HG03565 (cell line): ENCODE results near the gene SPECC1L.

ENCODE experiments used
- ATAC-seq: cut with Tn5 transposase; IDR thresholded peaks from one replicate; pipeline ENCODE4 v1.9.1; 2021; ENCODE audit warnings: mild to moderate bottlenecking, moderate library complexity; ENCODE audit not compliant: unreplicated experiment

The SPECC1L gene

GRCh38 chr22:24424901-24425775, 154.5 kb downstream of the SPECC1L start:
- no peak for ATAC-seq

DNA sequence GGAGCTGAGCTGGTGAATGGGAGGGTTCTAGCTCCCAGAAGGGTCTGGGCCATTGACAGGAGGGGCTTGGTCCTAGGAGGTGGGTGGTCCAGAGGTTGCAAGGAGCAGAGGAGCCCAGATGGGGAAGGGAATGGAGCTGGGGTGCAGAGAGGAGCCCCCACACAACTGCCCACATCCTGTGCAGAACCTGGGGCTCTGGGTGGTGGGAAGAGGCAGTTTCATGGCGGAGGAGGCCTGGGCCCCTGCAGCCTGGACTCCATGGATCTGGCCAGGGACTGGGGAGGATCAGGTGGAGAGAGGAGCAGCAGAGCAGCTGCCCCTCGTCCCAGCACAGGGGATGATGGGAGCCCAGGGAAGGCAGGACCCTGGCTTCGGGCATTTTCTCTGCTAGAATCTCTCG, 155.8 kb downstream of the SPECC1L start:
- no peak for ATAC-seq

DNA sequence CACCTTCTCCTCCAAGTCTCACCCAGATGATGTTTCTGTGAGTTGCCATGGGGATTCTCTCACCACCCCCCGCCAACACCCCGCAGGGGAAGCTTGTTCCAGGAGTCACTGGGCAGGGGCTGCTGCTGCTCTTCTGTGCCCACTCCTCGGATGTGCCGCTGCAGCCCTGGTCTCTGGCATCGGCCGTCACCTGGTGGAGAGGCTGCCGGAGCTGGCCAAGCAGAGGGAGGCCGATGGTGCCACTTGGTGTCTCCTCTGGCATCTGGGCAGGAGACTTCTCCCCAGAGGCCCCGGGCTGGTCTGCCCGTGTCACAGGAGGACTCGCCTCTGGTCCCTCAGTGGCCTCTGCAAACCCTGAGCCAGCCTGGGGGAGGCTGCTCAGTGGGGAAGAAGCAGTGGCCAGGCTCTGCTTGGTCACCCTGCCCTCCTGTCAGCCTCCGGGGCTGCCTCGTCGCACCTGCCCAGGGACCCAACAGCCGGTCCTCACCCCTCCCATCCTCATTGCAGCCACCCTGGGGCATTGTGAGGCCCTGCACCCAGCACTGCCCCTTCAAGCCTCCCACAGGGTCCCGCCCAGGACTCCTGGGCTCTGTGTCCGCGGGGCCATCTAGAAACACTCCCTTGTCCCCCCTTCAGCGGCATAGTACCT, 156.3 kb downstream of the SPECC1L start:
- ATAC-seq = no peak

- no peak for ATAC-seq
These were observed 157.0 kb downstream of the SPECC1L start, which contains the start of gene ADORA2A for GRCh38 chr22:24427500-24428164. TSS of gene ADORA2A (plus strand) at chr22:24427599. CDS start at chr22:24433405, 5,806 bp downstream.

DNA sequence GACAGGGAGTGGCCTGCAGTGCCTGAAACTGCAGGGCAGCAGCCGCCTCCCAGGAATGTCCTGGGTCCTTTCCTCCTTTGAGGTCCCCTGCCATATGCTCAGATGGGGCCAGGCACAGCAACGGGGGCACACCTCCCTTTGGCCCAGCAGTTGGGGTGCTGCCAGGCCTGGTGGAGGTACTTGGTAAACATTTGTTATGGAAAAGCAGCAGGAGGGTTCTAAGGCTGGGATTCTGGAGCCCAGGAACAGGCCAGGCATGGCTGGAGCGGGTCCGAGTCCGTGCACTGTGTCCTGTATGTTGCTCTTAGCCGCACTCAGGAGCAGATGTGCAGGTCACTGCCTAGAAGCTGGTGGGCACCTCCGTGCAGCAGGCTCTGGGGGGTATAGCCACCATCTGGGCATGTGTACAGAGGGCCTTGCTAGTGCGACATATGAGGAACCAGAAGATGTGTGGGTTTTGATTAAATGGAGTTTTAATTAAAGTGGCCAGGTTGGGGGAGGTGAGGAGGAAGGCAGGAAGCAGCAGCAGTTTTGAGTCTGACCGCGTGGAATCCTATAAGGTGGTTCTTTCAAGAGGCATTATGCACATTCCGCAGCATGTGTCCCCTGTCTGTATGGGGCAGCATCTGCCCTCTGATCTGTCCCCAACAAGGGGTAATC, 158.2 kb downstream of the SPECC1L start:
- ATAC-seq = no peak

- ATAC-seq = no peak
These were observed 159.1 kb downstream of the SPECC1L start for GRCh38 chr22:24429411-24430365.

DNA sequence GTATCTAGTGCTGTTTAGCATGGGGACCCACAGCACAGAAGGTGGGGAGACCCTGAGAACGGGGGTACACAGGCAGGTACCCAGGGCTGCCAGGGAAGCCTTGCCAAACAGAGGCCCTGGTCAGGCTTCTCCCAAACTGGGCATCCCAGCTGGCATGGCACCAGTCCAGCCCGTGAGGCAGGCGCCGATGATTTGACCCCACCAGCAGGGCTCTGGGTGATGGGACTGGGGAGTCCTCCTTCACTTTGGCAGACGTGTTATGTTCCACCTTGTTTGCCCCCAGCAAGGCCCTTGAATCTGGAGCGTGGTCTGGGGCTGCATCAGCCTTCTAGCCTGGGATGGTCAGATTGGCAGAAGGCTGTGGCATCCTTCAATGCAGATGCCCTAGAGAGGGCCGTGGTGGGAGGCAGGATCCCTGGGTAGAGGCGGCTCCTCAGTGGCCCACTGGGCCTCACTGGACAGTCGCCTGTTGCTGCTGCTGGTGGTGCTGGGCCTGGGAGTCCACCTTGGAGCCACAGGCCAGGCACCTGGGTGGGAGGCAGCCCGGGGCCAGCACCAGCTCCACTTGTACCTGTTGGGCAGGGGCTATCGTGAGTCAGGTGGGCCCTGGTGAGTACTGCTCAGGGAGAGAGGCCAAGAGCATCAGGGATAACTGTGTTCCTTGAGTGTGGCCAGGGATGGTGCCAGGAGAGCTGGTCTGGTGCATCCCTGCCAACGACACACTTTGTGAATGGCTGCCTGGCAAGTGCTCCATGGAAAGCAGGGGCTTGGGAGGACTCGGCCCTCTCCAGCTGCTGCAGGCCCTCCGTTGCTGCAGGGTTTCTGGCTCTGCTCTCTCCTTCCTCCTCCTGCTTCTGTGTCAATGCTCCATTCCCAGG, 160.0 kb downstream of the SPECC1L start:
- ATAC-seq = no peak

GRCh38 chr22:24431309-24432034, 160.8 kb downstream of the SPECC1L start:
- ATAC-seq = no peak

DNA sequence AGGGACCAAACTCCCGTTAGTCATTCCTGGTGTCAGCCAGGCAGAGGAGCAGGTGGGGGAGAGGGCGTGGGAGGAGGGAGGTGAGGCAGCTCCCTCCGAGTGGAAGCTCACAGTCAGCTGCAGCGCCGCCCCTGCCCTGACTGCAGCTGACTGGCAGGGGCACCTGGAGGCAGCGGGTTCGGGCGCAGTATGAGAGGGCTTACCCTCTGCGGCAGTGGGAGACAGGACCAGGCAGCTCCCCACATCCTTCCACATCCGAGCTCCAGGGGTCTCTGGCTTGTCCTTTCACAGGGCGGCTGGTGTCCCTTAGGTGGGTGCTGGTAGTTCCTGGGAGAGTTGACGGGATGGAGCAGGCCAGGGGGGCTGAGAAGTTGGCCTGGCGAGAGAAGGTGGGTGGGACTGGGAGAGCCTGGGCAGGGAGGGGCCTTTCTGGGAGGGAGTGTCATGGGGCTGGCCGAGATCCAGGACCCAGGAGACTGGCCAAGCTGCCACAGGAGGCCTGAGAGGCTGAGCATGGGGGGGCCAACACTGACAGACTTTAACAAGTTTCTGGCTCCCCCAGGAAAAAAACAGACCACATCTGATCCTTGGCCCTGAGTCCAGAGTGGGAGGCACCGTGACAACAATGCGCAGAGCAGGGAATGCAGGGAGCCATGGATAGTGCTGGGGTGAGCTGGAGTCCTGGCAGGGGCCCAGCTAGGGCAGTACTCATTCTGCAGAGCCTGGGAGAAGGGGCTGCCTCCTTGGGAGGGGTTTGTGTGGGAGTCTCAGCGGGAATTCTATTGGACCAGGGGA, 161.6 kb downstream of the SPECC1L start:
- no peak for ATAC-seq

DNA sequence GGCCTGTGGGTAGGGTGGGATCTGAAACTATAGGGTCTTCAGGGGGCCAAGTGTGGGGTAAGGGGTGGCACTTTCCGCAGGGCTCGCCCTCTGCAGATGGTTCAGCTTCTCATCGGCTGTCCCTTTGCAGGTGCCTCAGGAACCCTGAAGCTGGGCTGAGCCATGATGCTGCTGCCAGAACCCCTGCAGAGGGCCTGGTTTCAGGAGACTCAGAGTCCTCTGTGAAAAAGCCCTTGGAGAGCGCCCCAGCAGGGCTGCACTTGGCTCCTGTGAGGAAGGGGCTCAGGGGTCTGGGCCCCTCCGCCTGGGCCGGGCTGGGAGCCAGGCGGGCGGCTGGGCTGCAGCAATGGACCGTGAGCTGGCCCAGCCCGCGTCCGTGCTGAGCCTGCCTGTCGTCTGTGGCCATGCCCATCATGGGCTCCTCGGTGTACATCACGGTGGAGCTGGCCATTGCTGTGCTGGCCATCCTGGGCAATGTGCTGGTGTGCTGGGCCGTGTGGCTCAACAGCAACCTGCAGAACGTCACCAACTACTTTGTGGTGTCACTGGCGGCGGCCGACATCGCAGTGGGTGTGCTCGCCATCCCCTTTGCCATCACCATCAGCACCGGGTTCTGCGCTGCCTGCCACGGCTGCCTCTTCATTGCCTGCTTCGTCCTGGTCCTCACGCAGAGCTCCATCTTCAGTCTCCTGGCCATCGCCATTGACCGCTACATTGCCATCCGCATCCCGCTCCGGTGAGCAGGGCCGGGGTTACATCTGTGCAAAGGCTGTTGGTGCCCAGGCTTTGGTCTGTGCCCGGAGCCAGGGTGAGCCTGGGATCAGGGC, 162.6 kb downstream of the SPECC1L start:
- no peak for ATAC-seq

DNA sequence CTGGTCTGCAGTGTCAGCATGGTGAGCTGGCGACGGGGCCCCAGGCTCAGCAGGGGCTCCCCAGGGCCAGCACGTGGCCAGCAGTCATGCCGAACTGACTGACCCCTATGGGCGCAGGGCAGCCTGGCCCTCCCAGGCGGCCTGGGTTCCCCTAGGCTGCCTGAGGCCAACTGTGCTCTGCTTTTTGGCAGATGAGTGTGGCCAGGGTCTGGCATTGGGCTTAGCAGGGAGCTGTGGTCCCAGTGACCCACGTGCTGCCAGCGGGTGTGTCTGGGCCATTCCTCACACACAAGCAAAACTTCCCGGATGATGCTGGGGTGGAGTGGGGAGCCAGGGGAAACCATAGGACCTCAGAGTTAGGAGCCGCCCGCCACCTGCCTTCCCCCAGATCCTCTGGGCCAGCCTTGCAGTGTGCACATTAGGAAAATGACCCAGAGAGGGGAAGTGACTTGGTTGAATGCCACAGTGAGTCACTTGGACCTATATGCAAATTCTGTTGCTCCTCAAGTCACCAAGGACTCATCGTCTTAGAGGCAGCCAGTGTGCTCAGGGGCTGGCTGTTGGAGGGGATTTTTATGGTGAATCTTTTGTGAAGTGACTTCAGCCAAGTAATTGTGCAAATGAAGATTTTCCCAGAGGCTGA, 163.3 kb downstream of the SPECC1L start:
- ATAC-seq = peak; percentile 60

DNA sequence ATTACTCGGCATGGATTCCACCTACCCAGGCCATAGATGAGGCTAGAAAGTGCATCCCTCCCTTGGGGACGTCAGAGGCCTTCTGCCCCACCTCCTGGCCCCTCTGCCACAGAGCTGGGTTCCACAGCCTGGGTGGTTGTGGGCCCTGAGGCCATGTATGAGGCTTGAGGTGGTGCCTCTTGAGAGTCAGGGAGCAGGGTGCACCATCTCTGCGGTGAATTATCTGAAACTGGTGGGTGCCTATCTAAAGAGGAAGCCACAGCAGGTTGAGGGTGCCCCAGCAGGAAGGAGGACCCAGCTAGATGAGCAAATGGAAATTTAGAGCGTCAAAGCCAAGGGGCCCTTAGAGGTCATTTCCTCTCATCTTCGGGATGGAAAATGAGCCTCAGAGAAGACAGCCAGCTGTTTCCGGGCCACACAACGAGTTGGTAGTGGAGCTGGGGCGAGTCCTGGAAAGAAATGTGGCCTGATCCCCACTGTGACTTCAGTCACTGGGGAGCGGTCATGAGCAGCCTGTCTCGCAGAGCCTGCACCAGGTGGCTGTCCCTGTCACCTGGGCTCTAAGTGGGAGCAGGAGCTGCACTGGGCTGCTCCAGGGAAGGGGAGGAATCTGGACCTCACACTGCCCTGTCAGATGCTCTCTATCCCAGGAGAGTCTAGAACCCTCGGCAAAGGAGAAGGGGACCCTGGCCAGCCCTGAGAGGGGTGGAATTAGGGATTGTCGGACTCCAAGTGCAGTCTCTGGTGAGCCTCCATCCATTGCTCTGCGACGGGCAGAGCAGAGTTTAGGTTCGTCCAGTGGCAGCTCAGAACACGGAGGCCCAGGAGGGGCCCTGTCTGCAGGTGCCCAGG, 164.1 kb downstream of the SPECC1L start:
- peak; percentile 42 for ATAC-seq

DNA sequence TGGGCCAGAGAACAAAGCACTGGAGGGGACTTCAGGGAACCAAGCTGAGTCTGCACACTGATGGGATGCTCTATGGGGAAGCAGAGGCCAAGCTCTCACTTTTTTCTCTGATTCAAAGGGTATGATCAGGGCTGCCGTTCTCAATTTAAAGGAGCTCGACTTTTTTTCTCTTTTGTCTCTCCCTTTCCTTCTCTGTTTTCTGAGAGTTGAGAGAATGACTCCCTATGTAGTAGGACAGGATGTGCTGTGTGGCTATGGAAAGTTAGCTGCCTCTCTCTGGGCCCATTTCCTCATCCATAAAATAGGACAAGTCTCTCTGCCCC, 164.7 kb downstream of the SPECC1L start:
- no peak for ATAC-seq

GRCh38 chr22:24435861-24436371, 165.3 kb downstream of the SPECC1L start:
- ATAC-seq = no peak

DNA sequence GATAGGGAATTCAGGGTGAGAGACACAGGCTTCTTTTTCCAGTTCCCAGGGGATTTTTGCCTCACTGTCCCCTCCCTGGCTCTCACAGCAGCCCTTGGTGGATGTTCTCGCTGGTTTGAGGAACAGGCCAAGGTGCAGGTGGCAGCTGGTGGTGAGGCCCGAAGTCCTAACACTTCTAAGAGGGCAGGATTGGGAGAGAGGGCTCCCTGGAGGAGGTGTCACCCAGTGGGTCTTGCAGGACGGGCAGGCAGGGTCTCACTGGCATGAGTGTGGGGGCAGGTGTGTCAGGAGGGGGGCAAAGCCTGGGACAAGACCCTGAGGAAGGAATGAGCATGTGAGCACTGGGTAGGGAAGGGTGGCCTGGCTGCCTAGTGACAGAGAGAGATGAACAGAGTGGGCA, 165.9 kb downstream of the SPECC1L start:
- ATAC-seq = no peak
